ENCODE measurements around the gene MORN1. TPM values are rescaled to one million over a fixed set of nuclear protein-coding genes. Genes with fewer than 3 reads are reported as not detected.

Gene MORN1
- total RNA-seq, 1 donor from 2014 or later: 5.5 TPM

DNA sequence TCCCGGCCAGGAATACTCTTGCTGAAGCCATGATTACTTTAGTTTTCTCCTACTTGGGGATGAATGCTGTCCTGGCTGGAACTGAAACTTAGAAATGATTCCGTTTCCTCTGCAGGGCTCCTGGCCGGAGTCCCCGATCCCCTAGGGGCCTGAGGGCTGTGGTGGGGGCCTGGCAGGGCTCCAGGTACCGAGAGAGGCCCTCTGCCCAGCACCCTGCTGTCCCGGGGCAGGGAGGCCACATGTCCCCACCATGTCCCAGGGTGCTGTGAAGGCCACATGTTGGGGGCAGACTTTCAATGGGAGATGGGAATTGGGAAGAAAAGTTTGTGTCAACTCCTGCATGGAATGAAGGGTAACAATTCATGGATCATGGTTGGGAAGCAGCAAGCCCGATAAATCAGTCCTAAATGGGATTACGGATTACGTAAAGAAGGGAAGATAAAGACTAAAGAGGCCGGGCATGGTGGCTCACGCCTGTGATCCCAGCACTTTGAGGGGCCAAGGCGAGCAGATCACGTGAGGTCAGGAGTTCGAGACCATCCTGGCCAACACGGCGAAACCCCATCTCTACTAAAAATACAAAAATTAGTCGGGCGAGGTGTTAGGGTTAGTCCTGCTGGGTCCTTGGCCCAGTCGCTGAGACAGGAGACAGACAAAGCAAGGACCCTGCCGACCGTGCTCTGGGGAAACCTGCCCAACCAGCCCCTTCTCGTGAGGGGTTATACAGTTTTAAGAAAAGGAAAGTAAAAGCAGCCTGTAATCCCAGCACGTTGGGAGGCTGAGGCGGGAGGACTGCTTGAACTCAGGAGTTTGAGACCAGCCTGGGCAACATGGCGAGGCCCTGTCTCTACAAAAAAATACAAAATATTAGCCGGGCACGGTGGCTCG is 37.6 kb downstream of the MORN1 start:
- no peaks in the 10 kb centered on the region for H3K36me3 ChIP-seq (ENCODE audit: control insufficient read depth, insufficient read depth, low read length)
- no peak overlapping the region for H3K4me3 ChIP-seq (ENCODE audit: low read depth, low read length)
- H3K27me3 ChIP-seq (ENCODE audit: control insufficient read depth, insufficient read depth, low read length): no peaks in the 10 kb centered on the region
- DNase-seq (ENCODE audit: low read depth) (no peak), FAIRE-seq (no peak)
- TF ChIP-seq, protein P1, sequence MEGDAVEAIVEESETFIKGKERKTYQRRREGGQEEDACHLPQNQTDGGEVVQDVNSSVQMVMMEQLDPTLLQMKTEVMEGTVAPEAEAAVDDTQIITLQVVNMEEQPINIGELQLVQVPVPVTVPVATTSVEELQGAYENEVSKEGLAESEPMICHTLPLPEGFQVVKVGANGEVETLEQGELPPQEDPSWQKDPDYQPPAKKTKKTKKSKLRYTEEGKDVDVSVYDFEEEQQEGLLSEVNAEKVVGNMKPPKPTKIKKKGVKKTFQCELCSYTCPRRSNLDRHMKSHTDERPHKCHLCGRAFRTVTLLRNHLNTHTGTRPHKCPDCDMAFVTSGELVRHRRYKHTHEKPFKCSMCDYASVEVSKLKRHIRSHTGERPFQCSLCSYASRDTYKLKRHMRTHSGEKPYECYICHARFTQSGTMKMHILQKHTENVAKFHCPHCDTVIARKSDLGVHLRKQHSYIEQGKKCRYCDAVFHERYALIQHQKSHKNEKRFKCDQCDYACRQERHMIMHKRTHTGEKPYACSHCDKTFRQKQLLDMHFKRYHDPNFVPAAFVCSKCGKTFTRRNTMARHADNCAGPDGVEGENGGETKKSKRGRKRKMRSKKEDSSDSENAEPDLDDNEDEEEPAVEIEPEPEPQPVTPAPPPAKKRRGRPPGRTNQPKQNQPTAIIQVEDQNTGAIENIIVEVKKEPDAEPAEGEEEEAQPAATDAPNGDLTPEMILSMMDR (IDR thresholded peaks at IDR 0.05; ENCODE audit: insufficient read depth, low read length, severe bottlenecking): no peak

DNA sequence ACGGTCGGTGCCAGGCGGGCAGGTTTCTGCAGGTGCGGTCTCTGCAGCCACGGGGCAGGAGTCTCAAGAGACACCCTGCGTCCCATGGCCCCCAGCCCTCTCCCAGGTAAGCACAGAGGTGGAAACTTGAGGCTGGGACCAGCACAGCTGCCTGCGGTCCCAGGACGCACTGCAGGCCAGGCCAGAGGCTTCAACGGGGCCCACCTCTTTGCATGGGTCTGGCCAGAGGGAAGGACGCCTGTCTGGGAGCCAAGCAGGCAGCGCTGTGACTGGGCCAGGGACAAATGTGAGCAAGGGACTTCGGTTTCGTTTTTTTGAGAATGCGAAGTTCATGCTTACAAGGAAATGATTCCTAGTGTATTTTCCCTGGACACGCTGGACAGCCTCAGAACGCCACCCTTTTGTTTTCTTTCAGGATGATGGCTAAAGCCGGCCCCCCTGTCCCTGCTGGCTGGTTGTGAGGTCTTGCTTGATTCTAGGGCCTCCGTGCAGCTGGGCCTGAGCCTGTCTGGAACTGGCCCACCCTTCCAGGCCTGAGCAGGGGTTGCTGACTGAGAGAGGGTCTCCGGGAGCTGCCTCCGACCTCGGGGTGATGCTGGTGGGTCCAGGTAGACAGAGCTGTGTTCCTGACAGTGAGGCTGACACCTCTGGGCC is 38.3 kb downstream of the MORN1 start:
- no peak for DNase-seq (ENCODE audit: low read depth)
- Histone ChIP-seq H3K27me3 (ENCODE audit: control insufficient read depth, insufficient read depth, low read length) (no peaks in the 10 kb centered on the region), H3K4me3 (ENCODE audit: low read depth, low read length) (no peak overlapping the region), H3K36me3 (ENCODE audit: control insufficient read depth, insufficient read depth, low read length) (no peaks in the 10 kb centered on the region)
- TF ChIP-seq, protein P1 (IDR thresholded peaks at IDR 0.05; ENCODE audit: insufficient read depth, low read length, severe bottlenecking): no peak
- peak; percentile 43 for FAIRE-seq

DNA sequence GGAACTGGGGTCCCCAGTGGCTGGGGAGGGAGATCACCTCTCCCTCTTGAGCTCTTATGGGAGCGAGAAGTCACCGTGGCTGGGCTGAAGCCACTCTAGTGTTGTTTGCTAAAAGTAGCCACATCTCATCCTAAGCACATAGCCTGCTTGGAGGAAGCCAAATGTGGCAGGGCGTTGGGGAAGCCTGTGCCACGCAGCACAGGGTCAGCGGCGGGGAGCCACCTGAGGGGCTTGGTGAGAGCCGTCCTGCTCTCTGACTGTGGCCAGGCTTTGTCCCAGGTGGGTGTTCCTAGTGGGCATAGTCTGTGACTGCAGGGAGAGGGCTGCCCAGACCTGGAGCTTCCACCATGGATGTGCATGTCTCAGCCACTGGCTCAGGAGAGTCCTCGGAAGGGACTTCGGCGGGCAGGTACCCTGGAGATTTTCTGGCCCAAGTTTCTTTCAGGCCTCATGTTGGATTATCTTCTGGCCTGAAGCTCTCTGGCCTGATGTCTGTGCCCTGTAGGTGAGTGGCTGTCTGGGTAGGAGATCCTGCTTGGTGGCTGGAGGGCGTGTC is 38.9 kb downstream of the MORN1 start:
- FAIRE-seq (no peak), DNase-seq (ENCODE audit: low read depth) (peak; percentile 10)
- Histone ChIP-seq H3K36me3 (ENCODE audit: control insufficient read depth, insufficient read depth, low read length) (no peaks in the 10 kb centered on the region), H3K27me3 (ENCODE audit: control insufficient read depth, insufficient read depth, low read length) (no peaks in the 10 kb centered on the region), H3K4me3 (ENCODE audit: low read depth, low read length) (no peak overlapping the region)
- TF ChIP-seq, protein P1 (IDR thresholded peaks at IDR 0.05; ENCODE audit: insufficient read depth, low read length, severe bottlenecking): no peak

DNA sequence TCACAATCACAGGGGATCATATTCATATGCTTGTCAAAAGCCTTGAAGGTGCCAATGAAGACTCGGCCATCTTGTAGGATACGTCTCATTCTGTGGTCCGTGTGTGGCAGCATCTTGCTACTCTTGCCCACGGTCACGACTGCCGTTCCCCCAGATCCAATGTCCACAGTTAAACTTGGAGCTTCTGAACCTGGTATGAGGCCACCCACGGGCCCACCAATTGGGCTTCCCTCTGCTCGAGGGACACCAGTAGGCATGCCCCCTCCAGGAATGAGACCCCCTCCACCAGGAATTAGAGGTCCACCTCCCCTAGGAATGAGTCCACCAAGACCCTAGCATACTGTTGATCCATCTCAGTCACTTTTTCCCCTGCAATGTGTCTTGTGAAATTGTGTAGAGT is 39.6 kb downstream of the MORN1 start:
- FAIRE-seq (no peak), DNase-seq (ENCODE audit: low read depth) (no peak)
- H3K27me3 ChIP-seq (ENCODE audit: control insufficient read depth, insufficient read depth, low read length): no peaks in the 10 kb centered on the region
- no peaks in the 10 kb centered on the region for H3K36me3 ChIP-seq (ENCODE audit: control insufficient read depth, insufficient read depth, low read length)
- H3K4me3 ChIP-seq (ENCODE audit: low read depth, low read length): no peak overlapping the region
- TF ChIP-seq, protein P1 (IDR thresholded peaks at IDR 0.05; ENCODE audit: insufficient read depth, low read length, severe bottlenecking): no peak

DNA sequence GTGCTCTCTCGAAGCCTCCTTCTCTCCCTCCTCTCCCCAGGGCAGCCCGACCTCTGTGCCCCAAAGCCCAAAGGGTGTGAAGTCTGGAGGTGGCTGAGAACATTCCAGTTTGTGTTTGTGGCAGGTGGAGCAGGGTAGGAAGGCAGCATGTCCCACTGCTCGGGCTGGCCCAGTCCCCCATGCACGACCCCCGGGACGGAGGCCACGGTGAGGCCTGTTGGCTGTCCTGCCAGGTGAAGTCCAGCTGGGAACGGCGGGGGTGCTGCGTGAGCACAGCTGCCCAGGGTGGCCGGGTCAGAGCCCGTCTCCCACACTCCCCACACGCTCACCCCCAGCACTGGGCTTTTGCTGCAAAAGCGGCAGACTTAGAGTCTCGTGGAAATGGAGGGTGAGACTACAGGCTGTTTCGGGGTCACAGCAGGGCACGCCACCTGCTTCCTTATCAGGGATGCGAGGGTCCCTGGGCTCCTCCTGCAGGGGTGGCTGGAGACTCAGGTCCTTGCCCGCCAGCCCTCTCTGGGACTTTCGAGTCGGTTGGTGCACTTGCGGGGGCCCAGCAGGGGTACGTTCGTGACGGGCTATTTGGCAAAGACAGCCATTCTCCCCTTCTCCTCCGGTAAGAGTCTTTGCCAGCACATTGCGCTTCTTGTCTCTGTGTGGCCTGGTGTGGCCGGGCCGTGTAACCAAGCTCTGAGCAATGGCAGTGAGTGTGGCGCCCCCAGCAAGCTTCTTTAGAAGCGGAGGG is 40.3 kb downstream of the MORN1 start:
- DNase-seq (ENCODE audit: low read depth) (no peak), FAIRE-seq (no peak)
- TF ChIP-seq, protein P1 (IDR thresholded peaks at IDR 0.05; ENCODE audit: insufficient read depth, low read length, severe bottlenecking): no peak
- H3K27me3 ChIP-seq (ENCODE audit: control insufficient read depth, insufficient read depth, low read length): no peaks in the 10 kb centered on the region
- H3K36me3 ChIP-seq (ENCODE audit: control insufficient read depth, insufficient read depth, low read length): no peaks in the 10 kb centered on the region
- H3K4me3 ChIP-seq (ENCODE audit: low read depth, low read length): no peak overlapping the region

Data from bronchial epithelial cell (primary cell).